Measurements from ENCODE around the gene MSH6. TPM values are rescaled to one million over a fixed set of nuclear protein-coding genes. Genes with fewer than 3 reads are reported as not detected.
A peak's percentile ranks its signal among the peaks of the same experiment; 100 is the strongest.

MSH6 gene
- total and polyA plus RNA-seq, 9 of the 15 experiments (the other 6 are each of a cell fraction or from before 2014, with no cell fraction given): 15.3 to 147 (median 80.5) TPM

DNA sequence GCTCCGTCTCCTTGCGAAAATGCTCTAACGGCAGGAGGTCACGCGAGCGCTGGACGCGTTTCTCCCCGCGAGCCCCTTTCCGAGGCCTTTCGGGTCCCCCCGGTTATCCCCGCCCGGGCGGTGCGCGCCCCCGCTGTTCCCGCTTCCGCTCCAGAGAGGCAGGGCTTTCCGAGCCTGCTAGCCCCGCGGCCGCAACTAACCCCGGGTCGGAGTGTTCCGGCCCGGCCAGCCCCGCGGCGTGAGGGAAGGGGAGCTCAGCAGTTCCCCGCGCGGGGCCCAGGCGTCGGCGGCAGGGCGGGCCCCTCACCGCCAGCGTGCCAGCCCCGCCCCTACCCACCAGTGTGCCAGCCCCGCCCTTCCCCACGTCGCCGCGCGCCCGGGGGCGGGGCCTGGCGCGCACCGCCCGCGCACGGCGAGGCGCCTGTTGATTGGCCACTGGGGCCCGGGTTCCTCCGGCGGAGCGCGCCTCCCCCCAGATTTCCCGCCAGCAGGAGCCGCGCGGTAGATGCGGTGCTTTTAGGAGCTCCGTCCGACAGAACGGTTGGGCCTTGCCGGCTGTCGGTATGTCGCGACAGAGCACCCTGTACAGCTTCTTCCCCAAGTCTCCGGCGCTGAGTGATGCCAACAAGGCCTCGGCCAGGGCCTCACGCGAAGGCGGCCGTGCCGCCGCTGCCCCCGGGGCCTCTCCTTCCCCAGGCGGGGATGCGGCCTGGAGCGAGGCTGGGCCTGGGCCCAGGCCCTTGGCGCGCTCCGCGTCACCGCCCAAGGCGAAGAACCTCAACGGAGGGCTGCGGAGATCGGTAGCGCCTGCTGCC, at the start of gene MSH6 (continued):
- TF ChIP-seq ZNF699 (CRISPR knock-in tag; IDR thresholded peaks at IDR 0.05; ENCODE audit: insufficient replicate concordance) (no peak), ZNF3 (CRISPR knock-in tag; IDR thresholded peaks at IDR 0.05) (no peak), DACH1 (IDR thresholded peaks at IDR 0.05; ENCODE audit: partially characterized antibody) (no peak), NBN (IDR thresholded peaks at IDR 0.05; ENCODE audit: low read depth) (no peak; the same call in 1 of the 2 replicates), EZH2 (IDR thresholded peaks at IDR 0.05; ENCODE audit: borderline replicate concordance, low read depth, low read length) (no peak), NR2F6 (CRISPR knock-in tag; IDR thresholded peaks at IDR 0.05) (no peak), MAFG (tag; conservative IDR thresholded peaks at IDR 0.05) (no peak), RFX5 (IDR thresholded peaks at IDR 0.05; ENCODE audit: low read depth, low read length) (no peak), ZNF197 (CRISPR knock-in tag; IDR thresholded peaks at IDR 0.05; ENCODE audit: low read depth) (0 out of 2 replicates have a peak, but pooled peaks have one; percentile 48), PTRF (tag; IDR thresholded peaks at IDR 0.05) (no peak), KDM4B (IDR thresholded peaks at IDR 0.05; ENCODE audit: borderline replicate concordance in 2 of 2, low read depth in 1 of 2) (no peak), NFXL1 (CRISPR knock-in tag; IDR thresholded peaks at IDR 0.05) (no peak), TEAD1 (CRISPR knock-in tag; IDR thresholded peaks at IDR 0.05) (peak in 1 of 2 experiments; percentile 67; a peak in 1 of 4 replicates), CXXC5 (CRISPR knock-in tag; IDR thresholded peaks at IDR 0.05) (peak; percentile 98), PHF21A (IDR thresholded peaks at IDR 0.05; ENCODE audit: borderline replicate concordance, low read depth) (no peak), ZNF668 (CRISPR knock-in tag; IDR thresholded peaks at IDR 0.05) (no peak), U2AF2 (optimal IDR thresholded peaks at IDR 0.05; ENCODE audit: low read depth, low read length) (no peak), ZNF785 (CRISPR knock-in tag; IDR thresholded peaks at IDR 0.05) (no peak), TBP (optimal IDR thresholded peaks at IDR 0.05; ENCODE audit: low read depth, low read length) (peak; percentile 66), SMARCB1 (IDR thresholded peaks at IDR 0.05; ENCODE audit: insufficient read length, low read depth) (no peak), TCF7L2 (IDR thresholded peaks at IDR 0.05; ENCODE audit: low read depth, low read length) (no peak), LCOR (CRISPR knock-in tag; IDR thresholded peaks at IDR 0.05) (peak; percentile 89), IFI16 (CRISPR knock-in tag; IDR thresholded peaks at IDR 0.05) (no peak), TAL1 (IDR thresholded peaks at IDR 0.05) (no peak)
- TF ChIP-seq, protein P1, sequence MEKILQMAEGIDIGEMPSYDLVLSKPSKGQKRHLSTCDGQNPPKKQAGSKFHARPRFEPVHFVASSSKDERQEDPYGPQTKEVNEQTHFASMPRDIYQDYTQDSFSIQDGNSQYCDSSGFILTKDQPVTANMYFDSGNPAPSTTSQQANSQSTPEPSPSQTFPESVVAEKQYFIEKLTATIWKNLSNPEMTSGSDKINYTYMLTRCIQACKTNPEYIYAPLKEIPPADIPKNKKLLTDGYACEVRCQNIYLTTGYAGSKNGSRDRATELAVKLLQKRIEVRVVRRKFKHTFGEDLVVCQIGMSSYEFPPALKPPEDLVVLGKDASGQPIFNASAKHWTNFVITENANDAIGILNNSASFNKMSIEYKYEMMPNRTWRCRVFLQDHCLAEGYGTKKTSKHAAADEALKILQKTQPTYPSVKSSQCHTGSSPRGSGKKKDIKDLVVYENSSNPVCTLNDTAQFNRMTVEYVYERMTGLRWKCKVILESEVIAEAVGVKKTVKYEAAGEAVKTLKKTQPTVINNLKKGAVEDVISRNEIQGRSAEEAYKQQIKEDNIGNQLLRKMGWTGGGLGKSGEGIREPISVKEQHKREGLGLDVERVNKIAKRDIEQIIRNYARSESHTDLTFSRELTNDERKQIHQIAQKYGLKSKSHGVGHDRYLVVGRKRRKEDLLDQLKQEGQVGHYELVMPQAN (IDR thresholded peaks at IDR 0.05; ENCODE audit: borderline replicate concordance): 0 out of 2 replicates have a peak, but pooled peaks have one; percentile 20
- TF ChIP-seq, protein P2, sequence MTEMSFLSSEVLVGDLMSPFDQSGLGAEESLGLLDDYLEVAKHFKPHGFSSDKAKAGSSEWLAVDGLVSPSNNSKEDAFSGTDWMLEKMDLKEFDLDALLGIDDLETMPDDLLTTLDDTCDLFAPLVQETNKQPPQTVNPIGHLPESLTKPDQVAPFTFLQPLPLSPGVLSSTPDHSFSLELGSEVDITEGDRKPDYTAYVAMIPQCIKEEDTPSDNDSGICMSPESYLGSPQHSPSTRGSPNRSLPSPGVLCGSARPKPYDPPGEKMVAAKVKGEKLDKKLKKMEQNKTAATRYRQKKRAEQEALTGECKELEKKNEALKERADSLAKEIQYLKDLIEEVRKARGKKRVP (CRISPR knock-in tag; IDR thresholded peaks at IDR 0.05): no peak; the same call in 1 of the 2 replicates
